ENCODE data around the gene MEG3. TPM values are rescaled to one million over a fixed set of nuclear protein-coding genes. Genes with fewer than 3 reads are reported as not detected.

The MEG3 gene
- total and polyA plus RNA-seq, 7 donors = 3.5 to 168 (median 28.0) TPM

DNA sequence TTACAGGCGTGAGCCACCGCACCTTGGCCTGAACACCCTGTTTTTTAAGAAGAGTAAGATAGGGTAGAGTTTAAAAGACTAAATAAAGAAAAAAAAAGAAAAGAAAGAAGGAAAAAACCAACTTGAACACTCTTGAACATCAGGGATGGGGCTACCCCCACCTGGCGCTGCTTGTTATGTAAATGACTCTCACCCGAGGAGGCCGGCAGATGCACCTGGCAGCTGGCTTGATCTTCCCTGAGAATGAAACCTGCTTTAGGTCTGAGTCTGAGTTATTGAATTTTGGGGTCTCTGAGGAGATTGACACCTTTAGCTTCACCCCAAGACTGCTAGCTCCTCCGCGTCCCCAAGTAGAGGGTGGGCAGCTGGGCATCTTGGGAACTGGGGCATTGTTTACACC is 15.5 kb upstream of the MEG3 start:
- Histone ChIP-seq H3K4me1 (no peaks in the 10 kb centered on the region), H3K9me3 (peaks cover 0 to 8% (median 7%) of the 10 kb centered on the region in 4 donors), H3K36me3 (no peaks in the 10 kb centered on the region), H3K27ac (no peak overlapping the region), H3K27me3 (peaks cover 0 to 16% (median 3%) of the 10 kb centered on the region in 3 donors), H3K4me3 (no peak overlapping the region)
- no peak for DNase-seq
- no peak for TF ChIP-seq POLR2AphosphoS5 (IDR thresholded peaks at IDR 0.05)
- no peak for TF ChIP-seq EP300 (IDR thresholded peaks at IDR 0.05)
- TF ChIP-seq POLR2A (IDR thresholded peaks at IDR 0.05) = no peak
- TF ChIP-seq, protein P1, sequence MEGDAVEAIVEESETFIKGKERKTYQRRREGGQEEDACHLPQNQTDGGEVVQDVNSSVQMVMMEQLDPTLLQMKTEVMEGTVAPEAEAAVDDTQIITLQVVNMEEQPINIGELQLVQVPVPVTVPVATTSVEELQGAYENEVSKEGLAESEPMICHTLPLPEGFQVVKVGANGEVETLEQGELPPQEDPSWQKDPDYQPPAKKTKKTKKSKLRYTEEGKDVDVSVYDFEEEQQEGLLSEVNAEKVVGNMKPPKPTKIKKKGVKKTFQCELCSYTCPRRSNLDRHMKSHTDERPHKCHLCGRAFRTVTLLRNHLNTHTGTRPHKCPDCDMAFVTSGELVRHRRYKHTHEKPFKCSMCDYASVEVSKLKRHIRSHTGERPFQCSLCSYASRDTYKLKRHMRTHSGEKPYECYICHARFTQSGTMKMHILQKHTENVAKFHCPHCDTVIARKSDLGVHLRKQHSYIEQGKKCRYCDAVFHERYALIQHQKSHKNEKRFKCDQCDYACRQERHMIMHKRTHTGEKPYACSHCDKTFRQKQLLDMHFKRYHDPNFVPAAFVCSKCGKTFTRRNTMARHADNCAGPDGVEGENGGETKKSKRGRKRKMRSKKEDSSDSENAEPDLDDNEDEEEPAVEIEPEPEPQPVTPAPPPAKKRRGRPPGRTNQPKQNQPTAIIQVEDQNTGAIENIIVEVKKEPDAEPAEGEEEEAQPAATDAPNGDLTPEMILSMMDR (IDR thresholded peaks at IDR 0.05) = no peak
- intact Hi-C loops (cut with DNase I) = no loop called here
- WGBS, 2 donors = 80 to 84% methylated on average over 7 of the region's 7 CpGs

DNA sequence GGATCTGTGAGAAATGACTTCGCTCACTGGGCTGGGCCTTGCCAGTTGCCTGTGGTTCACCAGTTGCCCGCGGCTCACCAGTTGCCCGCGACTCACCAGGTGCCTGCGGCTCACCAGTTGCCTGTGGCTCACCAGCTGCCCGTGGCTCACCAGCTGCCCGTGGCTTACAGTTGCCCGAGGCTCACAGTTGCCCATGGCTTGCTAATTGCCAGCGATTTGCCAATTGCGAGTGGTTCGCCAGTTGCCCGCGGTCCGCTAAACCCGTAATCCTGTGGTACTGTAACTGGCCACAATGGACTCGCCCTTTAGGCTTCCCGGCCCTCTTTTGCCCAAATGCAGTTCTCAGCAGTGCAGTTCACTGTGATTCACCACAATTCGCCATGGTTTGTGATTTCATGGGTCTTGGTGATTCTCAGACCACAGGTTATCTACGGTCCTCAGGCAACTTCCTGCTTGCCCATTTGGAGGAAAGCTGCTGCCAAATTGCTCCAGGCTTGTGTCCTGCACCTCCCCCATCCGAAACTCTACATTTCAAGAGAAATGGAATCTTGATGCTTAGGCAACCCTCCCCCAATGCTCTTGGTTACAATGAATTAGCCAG is 15.0 kb upstream of the MEG3 start:
- peaks cover 0 to 16% (median 3%) of the 10 kb centered on the region in 3 donors for H3K27me3 ChIP-seq
- no peaks in the 10 kb centered on the region for H3K4me1 ChIP-seq
- WGBS, 2 donors = 68 to 81% methylated on average over 21 of the region's 21 CpGs
- H3K36me3 ChIP-seq = no peaks in the 10 kb centered on the region
- DNase-seq = no peak
- H3K27ac ChIP-seq = no peak overlapping the region
- H3K9me3 ChIP-seq = peaks cover 0 to 8% (median 7%) of the 10 kb centered on the region in 4 donors
- TF ChIP-seq, protein P1 (IDR thresholded peaks at IDR 0.05) = no peak
- TF ChIP-seq POLR2AphosphoS5 (IDR thresholded peaks at IDR 0.05) (no peak), EP300 (IDR thresholded peaks at IDR 0.05) (no peak), POLR2A (IDR thresholded peaks at IDR 0.05) (no peak)
- intact Hi-C loops (cut with DNase I) = no loop called here
- no peak overlapping the region for H3K4me3 ChIP-seq

DNA sequence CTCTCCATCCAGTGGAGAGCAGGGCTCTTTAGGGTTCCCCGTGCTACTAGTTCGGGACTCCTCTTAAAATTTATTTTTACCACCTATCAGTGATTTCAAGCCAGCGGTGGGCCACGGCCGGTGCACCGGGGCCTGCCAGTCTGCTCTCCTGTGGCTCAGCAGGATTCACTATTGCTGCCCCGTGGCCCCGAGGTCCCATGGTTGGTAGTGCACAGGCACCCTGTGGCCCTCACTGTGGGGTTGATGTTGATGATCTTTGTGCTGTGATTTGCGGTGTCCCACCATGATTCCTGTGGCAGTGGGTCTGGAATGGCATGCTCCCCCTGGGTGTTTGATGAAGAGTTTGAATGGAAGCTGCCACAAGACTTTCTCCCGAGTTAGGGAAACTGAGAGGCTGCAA is 12.6 kb upstream of the MEG3 start:
- 91 to 94% methylated on average over 10 of the region's 10 CpGs for WGBS, 2 donors
- no peaks in the 10 kb centered on the region for H3K36me3 ChIP-seq
- intact Hi-C loops (cut with DNase I) = no loop called here
- no peak overlapping the region for H3K4me3 ChIP-seq
- H3K27ac ChIP-seq = no peak overlapping the region
- TF ChIP-seq EP300 (IDR thresholded peaks at IDR 0.05) = no peak
- no peak for TF ChIP-seq POLR2A (IDR thresholded peaks at IDR 0.05)
- TF ChIP-seq, protein P1 (IDR thresholded peaks at IDR 0.05) = no peak
- no peak for TF ChIP-seq POLR2AphosphoS5 (IDR thresholded peaks at IDR 0.05)
- H3K9me3 ChIP-seq = peaks cover 0 to 8% (median 3%) of the 10 kb centered on the region in 4 donors
- H3K4me1 ChIP-seq = no peaks in the 10 kb centered on the region
- H3K27me3 ChIP-seq = peaks cover 0 to 16% (median 3%) of the 10 kb centered on the region in 3 donors
- no peak for DNase-seq

DNA sequence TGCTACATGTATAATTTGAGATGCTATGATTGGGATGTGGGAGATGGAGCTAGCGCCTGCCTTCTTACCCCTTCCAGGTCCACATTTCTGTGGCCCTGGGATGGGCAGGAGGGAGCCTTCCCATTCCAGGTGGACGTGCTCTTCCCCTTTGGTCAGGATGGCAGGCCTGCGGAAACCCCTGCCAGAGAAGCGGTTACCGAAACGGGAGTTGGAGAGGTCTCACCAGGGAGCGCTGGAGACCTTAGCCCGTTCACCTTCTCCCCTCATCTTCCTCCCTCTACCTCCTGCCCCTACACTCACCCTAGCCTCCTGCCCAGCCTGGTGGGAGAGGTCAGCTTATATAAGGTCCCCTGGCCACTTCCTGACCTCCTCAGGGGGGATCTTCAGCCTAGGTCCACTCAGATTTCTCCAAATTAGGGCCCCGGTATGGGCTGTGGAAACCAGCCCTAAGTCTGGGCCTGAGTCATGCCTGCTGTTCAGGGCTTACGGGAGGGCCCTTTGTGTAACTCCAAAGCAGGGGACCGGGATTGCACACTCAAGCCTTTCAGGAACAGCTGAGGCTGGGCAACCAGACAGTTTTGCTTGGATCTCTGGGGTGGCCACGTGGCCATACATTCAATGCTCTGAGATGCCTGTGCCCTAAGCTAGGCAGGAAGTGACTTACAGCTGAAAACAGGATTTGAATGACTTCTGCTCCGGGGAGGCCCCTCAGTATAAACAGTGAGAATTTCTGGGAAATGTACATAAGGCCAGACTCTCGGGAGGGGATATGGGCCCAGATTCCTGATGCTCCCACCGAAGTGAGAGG is 10.2 kb upstream of the MEG3 start:
- 76 to 84% methylated on average over 15 of the region's 15 CpGs for WGBS, 2 donors
- Histone ChIP-seq H3K27ac (no peak overlapping the region), H3K27me3 (peaks cover 0 to 14% (median 0%) of the 10 kb centered on the region in 3 donors), H3K36me3 (no peaks in the 10 kb centered on the region), H3K4me3 (no peak overlapping the region), H3K9me3 (no peaks in the 10 kb centered on the region), H3K4me1 (no peaks in the 10 kb centered on the region)
- TF ChIP-seq, protein P1 (IDR thresholded peaks at IDR 0.05) = no peak
- TF ChIP-seq EP300 (IDR thresholded peaks at IDR 0.05) (no peak), POLR2A (IDR thresholded peaks at IDR 0.05) (no peak), POLR2AphosphoS5 (IDR thresholded peaks at IDR 0.05) (no peak)
- intact Hi-C loops (cut with DNase I) = no loop called here
- DNase-seq = no peak
